ENCODE results near the gene EHD1.

EHD1 gene

GRCh38 chr11:64863391-64864060 lies 14.9 kb downstream of the EHD1 start:
- H3K79me2 ChIP-seq (ENCODE audit: control insufficient read depth, insufficient read depth, low read length, unreplicated experiment), result peaks cover 64% of the 10 kb centered on the region
- no peaks in the 10 kb centered on the region for H3K27me3 ChIP-seq (ENCODE audit: insufficient read depth, low read length)
- peaks cover 54% of the 10 kb centered on the region for H3K4me1 ChIP-seq (ENCODE audit: control insufficient read depth, insufficient read depth, low read length, unreplicated experiment)
- H3K4me3 ChIP-seq (ENCODE audit: low read depth, low read length), result peak overlapping the region; percentile 34; the same call in 1 of the 2 replicates
- peaks cover 5% of the 10 kb centered on the region; the same call in 1 of the 2 replicates for H3K36me3 ChIP-seq (ENCODE audit: insufficient read depth, low read length)
- H2AFZ ChIP-seq (ENCODE audit: low read length, unreplicated experiment), result no peak overlapping the region
- peak overlapping the region; percentile 95 for H3K27ac ChIP-seq (ENCODE audit: low read depth, low read length)

GRCh38 chr11:64862987-64863390 lies 15.4 kb downstream of the EHD1 start:
- H3K79me2 ChIP-seq (ENCODE audit: control insufficient read depth, insufficient read depth, low read length, unreplicated experiment), result peaks cover 59% of the 10 kb centered on the region
- H3K27ac ChIP-seq (ENCODE audit: low read depth, low read length), result peak overlapping the region; percentile 95; the same call in 1 of the 2 replicates
- no peak overlapping the region for H3K4me3 ChIP-seq (ENCODE audit: low read depth, low read length)
- no peak overlapping the region for H2AFZ ChIP-seq (ENCODE audit: low read length, unreplicated experiment)
- H3K4me1 ChIP-seq (ENCODE audit: control insufficient read depth, insufficient read depth, low read length, unreplicated experiment), result peaks cover 49% of the 10 kb centered on the region
- no peaks in the 10 kb centered on the region for H3K27me3 ChIP-seq (ENCODE audit: insufficient read depth, low read length)
- H3K36me3 ChIP-seq (ENCODE audit: insufficient read depth, low read length), result peaks cover 5% of the 10 kb centered on the region; the same call in 1 of the 2 replicates

- no peak overlapping the region for H2AFZ ChIP-seq (ENCODE audit: low read length, unreplicated experiment)
- H3K4me3 ChIP-seq (ENCODE audit: low read depth, low read length), result no peak overlapping the region
- peaks cover 52% of the 10 kb centered on the region for H3K4me1 ChIP-seq (ENCODE audit: control insufficient read depth, insufficient read depth, low read length, unreplicated experiment)
- peaks cover 5% of the 10 kb centered on the region; the same call in 1 of the 2 replicates for H3K36me3 ChIP-seq (ENCODE audit: insufficient read depth, low read length)
- no peak overlapping the region for H3K27ac ChIP-seq (ENCODE audit: low read depth, low read length)
- H3K79me2 ChIP-seq (ENCODE audit: control insufficient read depth, insufficient read depth, low read length, unreplicated experiment), result peaks cover 45% of the 10 kb centered on the region
- H3K27me3 ChIP-seq (ENCODE audit: insufficient read depth, low read length), result no peaks in the 10 kb centered on the region
These were observed 17.0 kb downstream of the EHD1 start for GRCh38 chr11:64861227-64861975.

GRCh38 chr11:64859542-64860414 lies 18.6 kb downstream of the EHD1 start:
- H3K4me3 ChIP-seq (ENCODE audit: low read depth, low read length), result no peak overlapping the region

GRCh38 chr11:64858467-64859263 lies 19.8 kb downstream of the EHD1 start:
- Histone ChIP-seq H3K4me1 (ENCODE audit: control insufficient read depth, insufficient read depth, low read length, unreplicated experiment) (peaks cover 49% of the 10 kb centered on the region), H2AFZ (ENCODE audit: low read length, unreplicated experiment) (no peak overlapping the region), H3K27me3 (ENCODE audit: insufficient read depth, low read length) (no peaks in the 10 kb centered on the region), H3K27ac (ENCODE audit: low read depth, low read length) (peak overlapping the region; percentile 17; the same call in 1 of the 2 replicates), H3K36me3 (ENCODE audit: insufficient read depth, low read length) (peaks cover 8% of the 10 kb centered on the region; the same call in 1 of the 2 replicates), H3K4me3 (ENCODE audit: low read depth, low read length) (no peak overlapping the region), H3K79me2 (ENCODE audit: control insufficient read depth, insufficient read depth, low read length, unreplicated experiment) (peaks cover 31% of the 10 kb centered on the region)

More at GRCh38 chr11:64859542-64860414, 18.6 kb downstream of the EHD1 start:
- Histone ChIP-seq H3K4me1 (ENCODE audit: control insufficient read depth, insufficient read depth, low read length, unreplicated experiment) (peaks cover 52% of the 10 kb centered on the region), H3K27me3 (ENCODE audit: insufficient read depth, low read length) (no peaks in the 10 kb centered on the region), H3K27ac (ENCODE audit: low read depth, low read length) (no peak overlapping the region), H2AFZ (ENCODE audit: low read length, unreplicated experiment) (no peak overlapping the region), H3K36me3 (ENCODE audit: insufficient read depth, low read length) (no peaks in the 10 kb centered on the region; the same call in 1 of the 2 replicates), H3K79me2 (ENCODE audit: control insufficient read depth, insufficient read depth, low read length, unreplicated experiment) (peaks cover 35% of the 10 kb centered on the region)

GRCh38 chr11:64857485-64857884 lies 20.9 kb downstream of the EHD1 start:
- Histone ChIP-seq H3K79me2 (ENCODE audit: control insufficient read depth, insufficient read depth, low read length, unreplicated experiment) (peaks cover 19% of the 10 kb centered on the region), H3K4me1 (ENCODE audit: control insufficient read depth, insufficient read depth, low read length, unreplicated experiment) (peaks cover 37% of the 10 kb centered on the region), H2AFZ (ENCODE audit: low read length, unreplicated experiment) (no peak overlapping the region), H3K4me3 (ENCODE audit: low read depth, low read length) (no peak overlapping the region), H3K36me3 (ENCODE audit: insufficient read depth, low read length) (peaks cover 10% of the 10 kb centered on the region; the same call in 1 of the 2 replicates), H3K27ac (ENCODE audit: low read depth, low read length) (peak overlapping the region; percentile 44; the same call in 1 of the 2 replicates), H3K27me3 (ENCODE audit: insufficient read depth, low read length) (no peaks in the 10 kb centered on the region)

GRCh38 chr11:64856382-64857227 lies 21.8 kb downstream of the EHD1 start:
- Histone ChIP-seq H3K27me3 (ENCODE audit: insufficient read depth, low read length) (no peaks in the 10 kb centered on the region), H3K36me3 (ENCODE audit: insufficient read depth, low read length) (peaks cover 10% of the 10 kb centered on the region; the same call in 1 of the 2 replicates), H3K27ac (ENCODE audit: low read depth, low read length) (peak overlapping the region; percentile 90), H3K79me2 (ENCODE audit: control insufficient read depth, insufficient read depth, low read length, unreplicated experiment) (peaks cover 11% of the 10 kb centered on the region), H2AFZ (ENCODE audit: low read length, unreplicated experiment) (no peak overlapping the region), H3K4me3 (ENCODE audit: low read depth, low read length) (peak overlapping the region; percentile 1; the same call in 1 of the 2 replicates), H3K4me1 (ENCODE audit: control insufficient read depth, insufficient read depth, low read length, unreplicated experiment) (peaks cover 33% of the 10 kb centered on the region)

GRCh38 chr11:64855596-64856304 lies 22.7 kb downstream of the EHD1 start:
- Histone ChIP-seq H3K4me1 (ENCODE audit: control insufficient read depth, insufficient read depth, low read length, unreplicated experiment) (peaks cover 38% of the 10 kb centered on the region), H3K36me3 (ENCODE audit: insufficient read depth, low read length) (peaks cover 10% of the 10 kb centered on the region; the same call in 1 of the 2 replicates), H3K79me2 (ENCODE audit: control insufficient read depth, insufficient read depth, low read length, unreplicated experiment) (peaks cover 5% of the 10 kb centered on the region), H2AFZ (ENCODE audit: low read length, unreplicated experiment) (no peak overlapping the region), H3K27me3 (ENCODE audit: insufficient read depth, low read length) (no peaks in the 10 kb centered on the region), H3K27ac (ENCODE audit: low read depth, low read length) (peak overlapping the region; percentile 90), H3K4me3 (ENCODE audit: low read depth, low read length) (peak overlapping the region; percentile 48; the same call in 1 of the 2 replicates)

Measured in ACC112 (cell line).